GM23338 (cell line): ENCODE data around the gene NEO1. TPM values are rescaled to one million over a fixed set of nuclear protein-coding genes. Genes with fewer than 3 reads are reported as not detected.

Experiments
- ATAC-seq: fragments of 200-7000 bp; cut with Tn5 transposase; 3 replicates; pipeline ENCODE4 v1.9.1; 2020
- DNase-seq: peaks from one replicate; pipeline ENCODE4 v3.0.0-alpha.2; 2015; ENCODE audit warnings: low spot score
- H2AFZ ChIP-seq: fragments of 200-600 bp; sonication (generic); 2 replicates; pipeline ENCODE4 v1.8.0; 2016; ENCODE audit warnings: antibody characterized with exemption, mild to moderate bottlenecking, moderate library complexity
- H3F3A ChIP-seq: fragments of 200-600 bp; sonication (generic); replicated peaks from 2 replicates; pipeline ENCODE4 v1.8.0; 2017; ENCODE audit warnings: antibody characterized with exemption, mixed run types, low read depth
- H3K27ac ChIP-seq: fragments of 200-600 bp; sonication (generic); 2 replicates; pipeline ENCODE4 v1.6.1; 2016; ENCODE audit warnings: low read depth
- H3K27me3 ChIP-seq: fragments of 200-600 bp; sonication (generic); 2 replicates; pipeline ENCODE4 v1.8.0; 2016; ENCODE audit warnings: mild to moderate bottlenecking, mixed run types, moderate library complexity; ENCODE audit not compliant: insufficient read depth
- H3K36me3 ChIP-seq: fragments of 200-600 bp; sonication (generic); 2 replicates; pipeline ENCODE4 v1.8.0; 2016; ENCODE audit warnings: mild to moderate bottlenecking; ENCODE audit not compliant: insufficient read depth
- H3K4me1 ChIP-seq: fragments of 200-600 bp; sonication (generic); 2 replicates; pipeline ENCODE4 v1.8.0; 2016; ENCODE audit warnings: mild to moderate bottlenecking, moderate library complexity; ENCODE audit not compliant: insufficient read depth
- H3K4me2 ChIP-seq: fragments of 200-600 bp; sonication (generic); 2 replicates; pipeline ENCODE4 v1.7.1; 2017; ENCODE audit warnings: mixed run types
- H3K4me3 ChIP-seq: fragments of 200-600 bp; sonication (generic); 2 replicates; pipeline ENCODE4 v1.6.1; 2016; ENCODE audit warnings: mixed run types
- H3K79me2 ChIP-seq: fragments of 200-600 bp; sonication (generic); replicated peaks from 2 replicates; pipeline ENCODE4 v1.8.0; 2017; ENCODE audit warnings: mild to moderate bottlenecking; ENCODE audit not compliant: insufficient read depth
- H3K9me2 ChIP-seq: fragments of 200-600 bp; sonication (generic); 2 replicates; pipeline ENCODE4 v1.8.0; 2017; ENCODE audit not compliant: insufficient read depth
- H4K20me1 ChIP-seq: fragments of 200-600 bp; sonication (generic); replicated peaks from 2 replicates; pipeline ENCODE4 v1.8.0; 2017; ENCODE audit warnings: mild to moderate bottlenecking; ENCODE audit not compliant: insufficient read depth
- H3K27ac Mint-ChIP-seq: 2 replicates; pipeline ENCODE4 v1.8.0; 2020; ENCODE audit warnings: inconsistent platforms, mild to moderate bottlenecking, moderate library complexity, mixed read lengths
- H3K27me3 Mint-ChIP-seq: 3 replicates; pipeline ENCODE4 v1.8.0; 2022; ENCODE audit warnings: low read depth, mild to moderate bottlenecking, moderate library complexity, mixed read lengths, inconsistent platforms; ENCODE audit not compliant: insufficient read depth, poor library complexity
- H3K36me3 Mint-ChIP-seq: 3 replicates; pipeline ENCODE4 v1.8.0; 2021; ENCODE audit warnings: low read depth, mild to moderate bottlenecking, inconsistent platforms, moderate library complexity, mixed read lengths
- H3K4me1 Mint-ChIP-seq: 3 replicates; pipeline ENCODE4 v1.8.0; 2020; ENCODE audit warnings: mild to moderate bottlenecking, inconsistent platforms, mixed read lengths
- H3K4me3 Mint-ChIP-seq: 3 replicates; pipeline ENCODE4 v1.8.0; 2021; ENCODE audit warnings: moderate library complexity, mild to moderate bottlenecking, inconsistent platforms, mixed read lengths
- H3K9me3 Mint-ChIP-seq: 3 replicates; pipeline ENCODE4 v1.8.0; 2020; ENCODE audit warnings: moderate library complexity, mild to moderate bottlenecking, inconsistent platforms, mixed read lengths
- CREB1 ChIP-seq: fragments of 250-450 bp; sonication (Bioruptor Pico); IDR thresholded peaks from 2 replicates; pipeline ENCODE4 v1.5.0; 2020; ENCODE audit warnings: low read depth, mild to moderate bottlenecking, moderate library complexity
- CTCF ChIP-seq, 2 experiments: fragments of 200-600 bp in 1 of 2; sonication (generic) in 1 of 2; conservative IDR thresholded peaks; 2 replicates each; pipeline versions ENCODE4 v1.5.1 to v1.6.1; 2016 to 2017; ENCODE audit warnings: antibody characterized with exemption in 2 of 2, low read depth in 2 of 2, mild to moderate bottlenecking in 2 of 2, moderate library complexity in 1 of 2
- ETS1 ChIP-seq: IDR thresholded peaks from 2 replicates; pipeline ENCODE4 v1.6.1; 2016; ENCODE audit warnings: antibody characterized with exemption
- EZH2 ChIP-seq: fragments of 200-600 bp; sonication (generic); IDR thresholded peaks from one replicate; pipeline ENCODE4 v1.8.0; 2017; ENCODE audit warnings: antibody characterized with exemption, mild to moderate bottlenecking, low read depth; ENCODE audit not compliant: unreplicated experiment
- EZH2phosphoT487 ChIP-seq: fragments of 200-600 bp; sonication (generic); IDR thresholded peaks from one replicate; pipeline ENCODE4 v1.8.1; 2018; ENCODE audit warnings: antibody characterized with exemption; ENCODE audit not compliant: unreplicated experiment
- JUNB ChIP-seq: IDR thresholded peaks from one replicate; pipeline ENCODE4 v1.6.1; 2016; ENCODE audit warnings: antibody characterized with exemption; ENCODE audit not compliant: unreplicated experiment
- NANOG ChIP-seq: IDR thresholded peaks from 2 replicates; pipeline ENCODE4 v1.6.1; 2016; ENCODE audit warnings: antibody characterized with exemption, borderline replicate concordance
- POLR2AphosphoS5 ChIP-seq: IDR thresholded peaks from 2 replicates; pipeline ENCODE4 v1.6.1; 2016; ENCODE audit warnings: antibody characterized with exemption, low read depth
- REST ChIP-seq: IDR thresholded peaks from one replicate; pipeline ENCODE4 v1.6.1; 2018; ENCODE audit warnings: antibody characterized with exemption; ENCODE audit not compliant: unreplicated experiment
- STAT1 ChIP-seq: IDR thresholded peaks from one replicate; pipeline ENCODE4 v1.6.1; 2016; ENCODE audit warnings: antibody characterized with exemption; ENCODE audit not compliant: unreplicated experiment
- ZNF114 ChIP-seq: fragments of 250-450 bp; sonication (Bioruptor Pico); IDR thresholded peaks from 2 replicates; pipeline ENCODE4 v1.5.0; 2020; ENCODE audit warnings: mild to moderate bottlenecking, moderate library complexity
- ZNF331 ChIP-seq: fragments of 250-450 bp; sonication (Bioruptor Pico); IDR thresholded peaks from 2 replicates; pipeline ENCODE4 v1.5.0; 2020; ENCODE audit warnings: low read depth, mild to moderate bottlenecking, moderate library complexity
- ZNF462 ChIP-seq: fragments of 250-450 bp; sonication (Bioruptor Pico); IDR thresholded peaks from 2 replicates; pipeline ENCODE4 v1.5.0; 2020; ENCODE audit warnings: mild to moderate bottlenecking, moderate library complexity
- polyA plus RNA-seq: library from polyadenylated mRNA; unstranded; fragments of >200 nt; fragmentation: Nextera tagmentation; extraction: Ambion mirVana; gene quantifications from 2 replicates; pipeline ENCODE4 v1.2.1, GENCODE V29; 2016
- total RNA-seq: library from RNA; depleted of rRNA; stranded (reverse); fragments of >200 nt; shearing (Covaris generic); gene quantifications from 2 replicates; pipeline ENCODE4 v1.2.3, GENCODE V29; 2014

NEO1 gene
- total and polyA plus RNA-seq, 2 experiments from 2014 or later = 8.4 to 45.8 TPM

- Histone ChIP-seq H3K27me3 (no peaks in the 10 kb centered on the region), H3K4me2 (no peak overlapping the region), H3K4me1 (no peaks in the 10 kb centered on the region), H3K4me3 (no peak overlapping the region), H3K79me2 (no peaks in the 10 kb centered on the region), H2AFZ (no peak overlapping the region), H3K36me3 (no peaks in the 10 kb centered on the region), H3F3A (no peaks in the 10 kb centered on the region), H3K9me2 (no peaks in the 10 kb centered on the region), H3K27ac (no peak overlapping the region), H4K20me1 (no peaks in the 10 kb centered on the region; the same call in none of the 2 replicates)
- Mint-ChIP-seq H3K27me3 (no peaks in the 10 kb centered on the region), H3K36me3 (no peaks in the 10 kb centered on the region; the same call in 1 of the 3 replicates), H3K4me3 (no peak overlapping the region), H3K4me1 (peaks cover 3% of the 10 kb centered on the region; the same call in 1 of the 3 replicates), H3K9me3 (no peaks in the 10 kb centered on the region), H3K27ac (no peak overlapping the region)
- ATAC-seq = no peak
- no peak for DNase-seq
- TF ChIP-seq CREB1 (CRISPR knock-in tag) = no peak
- TF ChIP-seq CTCF (conservative IDR thresholded peaks at IDR 0.05; ENCODE audit: low read depth in 2 of 2) = no peak
- no peak for TF ChIP-seq NANOG
- no peak for TF ChIP-seq STAT1
- no peak for TF ChIP-seq EZH2
- TF ChIP-seq ZNF462 = no peak
- TF ChIP-seq ZNF114 (CRISPR knock-in tag) = no peak
- TF ChIP-seq POLR2AphosphoS5 = no peak
- no peak for TF ChIP-seq ETS1
- TF ChIP-seq JUNB = no peak
- TF ChIP-seq ZNF331 = no peak
- no peak for TF ChIP-seq EZH2phosphoT487
- TF ChIP-seq REST = no peak
Measured at GRCh38 chr15:73336756-73337155, 284.5 kb downstream of the NEO1 start.
